GM12878 (cell line): ENCODE measurements around the gene WFDC6. TPM values are rescaled to one million over a fixed set of nuclear protein-coding genes. Genes with fewer than 3 reads are reported as not detected.

Experiments
- ATAC-seq: fragments of 200-7000 bp; cut with Tn5 transposase; 3 replicates; pipeline ENCODE4 v1.9.1; 2020; ENCODE audit warnings: mild to moderate bottlenecking, moderate library complexity
- BruUV-seq: library from RNA; stranded (reverse); fragments of 400-500 nt; replicated peaks from 2 replicates; lab custom pipeline; 2021; lab: Mats Ljungman, UMichigan
- CTCF ChIA-PET: fragments of 300-600 bp; sonication (Branson Sonifier 250); formaldehyde crosslinking; extraction: SDS; loops from one replicate; lab custom pipeline; 2021; ENCODE audit warnings: inconsistent platforms; lab: Yijun Ruan, JAX
- POLR2A ChIA-PET: fragments of 350-600 bp; formaldehyde crosslinking; extraction: SDS; loops from one replicate; lab custom pipeline; 2021; ENCODE audit warnings: inconsistent platforms; lab: Charles Lee
- RAD21 ChIA-PET: fragments of 300-600 bp; sonication (Branson Sonifier 250); formaldehyde crosslinking; loops from one replicate; lab custom pipeline; 2023; ENCODE audit warnings: antibody characterized with exemption; ENCODE audit not compliant: unreplicated experiment; lab: Charles Lee
- SMC1A ChIA-PET: fragments of 300-600 bp; sonication (Branson Sonifier 250); formaldehyde crosslinking; loops from one replicate; lab custom pipeline; 2023; ENCODE audit not compliant: unreplicated experiment, uncharacterized antibody; lab: Charles Lee
- DNase-seq: peaks from one replicate; pipeline ENCODE4 v3.0.0-alpha.2; 2011; ENCODE audit warnings: low read depth, low spot score
- FAIRE-seq: peaks from 3 replicates; lab custom pipeline; 2011; peaks lifted over from hg19 to GRCh38; lab: Jason Lieb, UNC
- H2AFZ ChIP-seq: 2 replicates; pipeline ENCODE4 v1.6.0; 2011; ENCODE audit warnings: low read depth, low read length, control low read depth; ENCODE audit not compliant: control insufficient read depth
- H3K27ac ChIP-seq: 2 replicates; pipeline ENCODE4 v1.5.1; 2011; ENCODE audit warnings: control low read depth; ENCODE audit not compliant: control insufficient read depth, insufficient read depth
- H3K27me3 ChIP-seq, 2 experiments: replicated peaks in 1 of 2; 2 replicates each; pipeline versions ENCODE4 v1.6.0 to v1.6.1; 2011; ENCODE audit warnings: low read length in 1 of 2; ENCODE audit not compliant: control insufficient read depth in 2 of 2, insufficient read depth in 2 of 2
- H3K36me3 ChIP-seq, 2 experiments: 2 replicates each; pipeline ENCODE4 v1.5.1; 2011; ENCODE audit warnings: low read length in 1 of 2; ENCODE audit not compliant: control insufficient read depth in 2 of 2, insufficient read depth in 2 of 2
- H3K4me1 ChIP-seq: 2 replicates; pipeline ENCODE4 v1.6.1; 2011; ENCODE audit warnings: mild to moderate bottlenecking, low read length, moderate library complexity, mixed read lengths; ENCODE audit not compliant: control insufficient read depth, insufficient read depth
- H3K4me2 ChIP-seq: 2 replicates; pipeline ENCODE4 v1.6.0; 2011; ENCODE audit warnings: control low read depth; ENCODE audit not compliant: control insufficient read depth, insufficient read depth
- H3K4me3 ChIP-seq: fragments of 200-600 bp; sonication (generic); 2 replicates; pipeline ENCODE4 v1.5.1; 2016
- H3K79me2 ChIP-seq: 2 replicates; pipeline ENCODE4 v1.6.0; 2011; ENCODE audit warnings: low read length; ENCODE audit not compliant: control insufficient read depth, insufficient read depth
- H3K9ac ChIP-seq: 2 replicates; pipeline ENCODE4 v1.8.0; 2011; ENCODE audit warnings: low read length, control low read depth, mixed read lengths; ENCODE audit not compliant: control insufficient read depth, insufficient read depth
- H3K9me3 ChIP-seq: replicated peaks from 3 replicates; pipeline ENCODE4 v1.5.1; 2011; ENCODE audit warnings: mild to moderate bottlenecking, low read length; ENCODE audit not compliant: control insufficient read depth, insufficient read depth
- H4K20me1 ChIP-seq: 2 replicates; pipeline ENCODE4 v1.6.0; 2011; ENCODE audit not compliant: control insufficient read depth, insufficient read depth
- BMI1 ChIP-seq: fragments of 450-650 bp; IDR thresholded peaks from 2 replicates; pipeline ENCODE4 v1.6.1; 2016; ENCODE audit warnings: mild to moderate bottlenecking, moderate library complexity, borderline replicate concordance
- CHD2 ChIP-seq: IDR thresholded peaks from 2 replicates; pipeline ENCODE4 v1.6.1; 2011; ENCODE audit warnings: low read depth, low read length, improper control_type of control experiment, borderline replicate concordance
- EED ChIP-seq: sonication (generic); IDR thresholded peaks from 2 replicates; pipeline ENCODE4 v1.6.1; 2016; ENCODE audit warnings: antibody characterized with exemption, low read depth
- EZH2 ChIP-seq: IDR thresholded peaks from 2 replicates; pipeline ENCODE4 v1.6.1; 2012; ENCODE audit warnings: low read depth, mild to moderate bottlenecking, control low read depth, inconsistent platforms, low read length, borderline replicate concordance; ENCODE audit not compliant: control insufficient read depth
- FOXM1 ChIP-seq: IDR thresholded peaks from 2 replicates; pipeline ENCODE4 v1.6.1; 2012; ENCODE audit warnings: low read depth, mild to moderate bottlenecking, inconsistent platforms, low read length, moderate library complexity
- MEF2A ChIP-seq: IDR thresholded peaks from 2 replicates; pipeline ENCODE4 v1.6.1; 2011; ENCODE audit warnings: low read depth, mild to moderate bottlenecking, low read length, moderate library complexity; ENCODE audit not compliant: insufficient read depth
- MTA3 ChIP-seq: IDR thresholded peaks from 2 replicates; pipeline ENCODE4 v1.6.1; 2012; ENCODE audit warnings: low read length, inconsistent platforms, borderline replicate concordance
- MYB ChIP-seq: fragments of 150-350 bp; IDR thresholded peaks from 2 replicates; pipeline ENCODE4 v1.6.1; 2014; ENCODE audit warnings: mild to moderate bottlenecking, low read depth, low read length, borderline replicate concordance
- NFYA ChIP-seq: IDR thresholded peaks from 2 replicates; pipeline ENCODE4 v1.6.1; 2011; ENCODE audit warnings: low read depth, mild to moderate bottlenecking, low read length, improper control_type of control experiment, borderline replicate concordance
- POLR2AphosphoS5 ChIP-seq: IDR thresholded peaks from 2 replicates; pipeline ENCODE4 v1.6.1; 2011; ENCODE audit warnings: mild to moderate bottlenecking, low read length, inconsistent platforms
- SIX5 ChIP-seq: IDR thresholded peaks from 2 replicates; pipeline ENCODE4 v1.6.1; 2011; ENCODE audit warnings: mild to moderate bottlenecking, low read depth, low read length, moderate library complexity; ENCODE audit not compliant: severe bottlenecking
- STAT3 ChIP-seq: IDR thresholded peaks from 2 replicates; pipeline ENCODE4 v1.6.1; 2011; ENCODE audit warnings: low read depth, low read length, improper control_type of control experiment
- YBX1 ChIP-seq: fragments of 450-650 bp; IDR thresholded peaks from 2 replicates; pipeline ENCODE4 v1.6.1; 2016; ENCODE audit warnings: antibody characterized with exemption
- ZNF207 ChIP-seq: fragments of 450-650 bp; IDR thresholded peaks from 2 replicates; pipeline ENCODE4 v1.6.1; 2014; ENCODE audit warnings: antibody characterized with exemption, mild to moderate bottlenecking, borderline replicate concordance
- WGBS: methylation state at CpG from one replicate; pipeline ENCODE4 v1.1.6; 2016; ENCODE audit warnings: low lambda C conversion rate; ENCODE audit not compliant: insufficient replicate concordance, insufficient coverage; ENCODE audit errors: missing lambda C conversion rate; 5-methylcytosine and 5-hydroxymethylcytosine counted together
- in situ Hi-C: fragments of 300-500 bp; cut with MboI; formaldehyde crosslinking; loops from 9 replicates; pipeline ENCODE4 v1.14.3; 2018; ENCODE audit warnings: mixed read lengths
- intact Hi-C: fragments of 100-400 bp; cut with micrococcal nuclease; formaldehyde crosslinking; loops from one replicate; pipeline ENCODE4 v1.14.2; 2022; ENCODE audit not compliant: unreplicated experiment
- polyA plus RNA-seq, 11 experiments: library from polyadenylated mRNA; depleted of rRNA in 4 of 11; unstranded in 6 of 11; stranded (reverse) in 5 of 11; fragments of >200 nt; fragmentation: Nextera tagmentation in 4 of 11; fragmentation: Illumina TruSeq in 1 of 11; extraction: Ambion mirVana in 4 of 11; extraction: Trizol in 1 of 11; gene quantifications; 1 replicate in 1 of 11; 2 replicates in 10 of 11; pipeline versions ENCODE4 v1.2.1 to v1.2.3, GENCODE V29; 2011 to 2016; ENCODE audit warnings: inconsistent platforms in 2 of 11, missing spikeins in 2 of 11, low read depth in 1 of 11
- total RNA-seq, 4 experiments: library from RNA; depleted of rRNA in 3 of 4; stranded (reverse); fragments of >200 nt in 3 of 4; fragmentation: Illumina TruSeq in 1 of 4; extraction: Trizol in 1 of 4; gene quantifications; 2 replicates each; pipeline versions ENCODE4 v1.2.1 to v1.2.3, GENCODE V29; 2013 to 2021
- TF ChIP-seq, protein P1 (sequence below): fragments of 150-350 bp; IDR thresholded peaks from 2 replicates; pipeline ENCODE4 v1.6.1; 2016; ENCODE audit warnings: low read depth, low read length
- TF ChIP-seq, protein P2 (sequence below): IDR thresholded peaks from 2 replicates; pipeline ENCODE4 v1.6.1; 2011; ENCODE audit warnings: borderline replicate concordance, low read depth, mild to moderate bottlenecking, moderate library complexity, mixed read lengths, low read length; ENCODE audit not compliant: insufficient read depth; ENCODE audit errors: extremely low read length
- TF ChIP-seq, protein P3 (sequence below): fragments of 450-650 bp; IDR thresholded peaks from 2 replicates; pipeline ENCODE4 v1.6.1; 2017; ENCODE audit warnings: mild to moderate bottlenecking, moderate library complexity

The WFDC6 gene
- total and polyA plus RNA-seq, 10 of the 15 experiments (the other 5 are each of a cell fraction or from before 2014, with no cell fraction given) = not detected

DNA sequence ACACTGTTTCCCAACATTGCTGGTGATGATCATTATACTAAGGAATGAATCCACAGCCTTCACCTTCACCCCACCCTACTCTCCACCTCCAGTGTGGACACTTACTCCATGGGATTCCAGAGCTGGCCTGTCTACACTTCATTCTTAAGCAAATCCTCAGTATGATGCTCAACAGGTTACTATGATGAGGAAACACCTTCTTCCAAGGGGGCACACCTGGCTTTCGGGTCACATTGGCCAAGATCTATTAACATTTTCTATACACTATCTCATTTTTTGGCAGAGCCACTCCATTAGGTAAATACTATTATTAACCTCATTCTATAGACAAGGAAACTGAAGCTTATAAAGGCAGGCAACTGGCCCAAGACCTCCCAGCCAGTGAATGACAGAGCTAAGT lies 15.9 kb upstream of the WFDC6 start:
- Histone ChIP-seq H3K79me2 (no peaks in the 10 kb centered on the region), H3K9me3 (no peaks in the 10 kb centered on the region), H2AFZ (no peak overlapping the region), H3K4me1 (no peaks in the 10 kb centered on the region), H3K4me2 (no peak overlapping the region), H3K36me3 (no peaks in the 10 kb centered on the region), H3K27me3 (peaks cover 0 to 2% of the 10 kb centered on the region in 2 experiments; a peak in 1 of 4 replicates), H4K20me1 (no peaks in the 10 kb centered on the region), H3K27ac (no peak overlapping the region), H3K9ac (no peak overlapping the region), H3K4me3 (no peak overlapping the region)
- DNase-seq (no peak), FAIRE-seq (no peak), ATAC-seq (no peak)
- WGBS = 0% methylated on average over 1 of the region's 1 CpG
- ChIA-PET POLR2A (no interaction called here), SMC1A (no interaction called here), RAD21 (no interaction called here), CTCF (interaction anchor here (0.6 to 0.7 kb wide), 2 partner anchors 118 to 277 kb away, joined by 3 to 4 read pairs; no protein-coding TSS in a partner anchor)
- in situ Hi-C loops (no loop called here), intact Hi-C loops (no loop called here)
- no TSS peak for BruUV-seq
- no peak for TF ChIP-seq MEF2A
- TF ChIP-seq EED = no peak
- TF ChIP-seq, protein P1, sequence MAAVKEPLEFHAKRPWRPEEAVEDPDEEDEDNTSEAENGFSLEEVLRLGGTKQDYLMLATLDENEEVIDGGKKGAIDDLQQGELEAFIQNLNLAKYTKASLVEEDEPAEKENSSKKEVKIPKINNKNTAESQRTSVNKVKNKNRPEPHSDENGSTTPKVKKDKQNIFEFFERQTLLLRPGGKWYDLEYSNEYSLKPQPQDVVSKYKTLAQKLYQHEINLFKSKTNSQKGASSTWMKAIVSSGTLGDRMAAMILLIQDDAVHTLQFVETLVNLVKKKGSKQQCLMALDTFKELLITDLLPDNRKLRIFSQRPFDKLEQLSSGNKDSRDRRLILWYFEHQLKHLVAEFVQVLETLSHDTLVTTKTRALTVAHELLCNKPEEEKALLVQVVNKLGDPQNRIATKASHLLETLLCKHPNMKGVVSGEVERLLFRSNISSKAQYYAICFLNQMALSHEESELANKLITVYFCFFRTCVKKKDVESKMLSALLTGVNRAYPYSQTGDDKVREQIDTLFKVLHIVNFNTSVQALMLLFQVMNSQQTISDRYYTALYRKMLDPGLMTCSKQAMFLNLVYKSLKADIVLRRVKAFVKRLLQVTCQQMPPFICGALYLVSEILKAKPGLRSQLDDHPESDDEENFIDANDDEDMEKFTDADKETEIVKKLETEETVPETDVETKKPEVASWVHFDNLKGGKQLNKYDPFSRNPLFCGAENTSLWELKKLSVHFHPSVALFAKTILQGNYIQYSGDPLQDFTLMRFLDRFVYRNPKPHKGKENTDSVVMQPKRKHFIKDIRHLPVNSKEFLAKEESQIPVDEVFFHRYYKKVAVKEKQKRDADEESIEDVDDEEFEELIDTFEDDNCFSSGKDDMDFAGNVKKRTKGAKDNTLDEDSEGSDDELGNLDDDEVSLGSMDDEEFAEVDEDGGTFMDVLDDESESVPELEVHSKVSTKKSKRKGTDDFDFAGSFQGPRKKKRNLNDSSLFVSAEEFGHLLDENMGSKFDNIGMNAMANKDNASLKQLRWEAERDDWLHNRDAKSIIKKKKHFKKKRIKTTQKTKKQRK = no peak
- TF ChIP-seq, protein P2, sequence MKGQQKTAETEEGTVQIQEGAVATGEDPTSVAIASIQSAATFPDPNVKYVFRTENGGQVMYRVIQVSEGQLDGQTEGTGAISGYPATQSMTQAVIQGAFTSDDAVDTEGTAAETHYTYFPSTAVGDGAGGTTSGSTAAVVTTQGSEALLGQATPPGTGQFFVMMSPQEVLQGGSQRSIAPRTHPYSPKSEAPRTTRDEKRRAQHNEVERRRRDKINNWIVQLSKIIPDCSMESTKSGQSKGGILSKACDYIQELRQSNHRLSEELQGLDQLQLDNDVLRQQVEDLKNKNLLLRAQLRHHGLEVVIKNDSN = no peak
- TF ChIP-seq EZH2 = no peak
- no peak for TF ChIP-seq MTA3
- TF ChIP-seq, protein P3, sequence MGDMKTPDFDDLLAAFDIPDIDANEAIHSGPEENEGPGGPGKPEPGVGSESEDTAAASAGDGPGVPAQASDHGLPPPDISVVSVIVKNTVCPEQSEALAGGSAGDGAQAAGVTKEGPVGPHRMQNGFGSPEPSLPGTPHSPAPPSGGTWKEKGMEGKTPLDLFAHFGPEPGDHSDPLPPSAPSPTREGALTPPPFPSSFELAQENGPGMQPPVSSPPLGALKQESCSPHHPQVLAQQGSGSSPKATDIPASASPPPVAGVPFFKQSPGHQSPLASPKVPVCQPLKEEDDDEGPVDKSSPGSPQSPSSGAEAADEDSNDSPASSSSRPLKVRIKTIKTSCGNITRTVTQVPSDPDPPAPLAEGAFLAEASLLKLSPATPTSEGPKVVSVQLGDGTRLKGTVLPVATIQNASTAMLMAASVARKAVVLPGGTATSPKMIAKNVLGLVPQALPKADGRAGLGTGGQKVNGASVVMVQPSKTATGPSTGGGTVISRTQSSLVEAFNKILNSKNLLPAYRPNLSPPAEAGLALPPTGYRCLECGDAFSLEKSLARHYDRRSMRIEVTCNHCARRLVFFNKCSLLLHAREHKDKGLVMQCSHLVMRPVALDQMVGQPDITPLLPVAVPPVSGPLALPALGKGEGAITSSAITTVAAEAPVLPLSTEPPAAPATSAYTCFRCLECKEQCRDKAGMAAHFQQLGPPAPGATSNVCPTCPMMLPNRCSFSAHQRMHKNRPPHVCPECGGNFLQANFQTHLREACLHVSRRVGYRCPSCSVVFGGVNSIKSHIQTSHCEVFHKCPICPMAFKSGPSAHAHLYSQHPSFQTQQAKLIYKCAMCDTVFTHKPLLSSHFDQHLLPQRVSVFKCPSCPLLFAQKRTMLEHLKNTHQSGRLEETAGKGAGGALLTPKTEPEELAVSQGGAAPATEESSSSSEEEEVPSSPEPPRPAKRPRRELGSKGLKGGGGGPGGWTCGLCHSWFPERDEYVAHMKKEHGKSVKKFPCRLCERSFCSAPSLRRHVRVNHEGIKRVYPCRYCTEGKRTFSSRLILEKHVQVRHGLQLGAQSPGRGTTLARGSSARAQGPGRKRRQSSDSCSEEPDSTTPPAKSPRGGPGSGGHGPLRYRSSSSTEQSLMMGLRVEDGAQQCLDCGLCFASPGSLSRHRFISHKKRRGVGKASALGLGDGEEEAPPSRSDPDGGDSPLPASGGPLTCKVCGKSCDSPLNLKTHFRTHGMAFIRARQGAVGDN = no peak
- no peak for TF ChIP-seq CHD2
- TF ChIP-seq MYB = no peak
- no peak for TF ChIP-seq SIX5
- TF ChIP-seq FOXM1 = no peak
- TF ChIP-seq YBX1 = no peak
- no peak for TF ChIP-seq NFYA
- no peak for TF ChIP-seq STAT3
- TF ChIP-seq BMI1 = no peak
- no peak for TF ChIP-seq ZNF207
- no peak for TF ChIP-seq POLR2AphosphoS5
